ENCODE results near the gene PREP. TPM values are rescaled to one million over a fixed set of nuclear protein-coding genes. Genes with fewer than 3 reads are reported as not detected.

The PREP gene
- 10 to 100 TPM; 22.2 to 46.7 (median 32.1) TPM for total RNA-seq
- 10 to 100 TPM; 40.0 to 51.1 TPM for polyA plus RNA-seq
- total RNA-seq: 27.5 reads per million, percentile 58 among the genes with 10 or more reads in this experiment

DNA sequence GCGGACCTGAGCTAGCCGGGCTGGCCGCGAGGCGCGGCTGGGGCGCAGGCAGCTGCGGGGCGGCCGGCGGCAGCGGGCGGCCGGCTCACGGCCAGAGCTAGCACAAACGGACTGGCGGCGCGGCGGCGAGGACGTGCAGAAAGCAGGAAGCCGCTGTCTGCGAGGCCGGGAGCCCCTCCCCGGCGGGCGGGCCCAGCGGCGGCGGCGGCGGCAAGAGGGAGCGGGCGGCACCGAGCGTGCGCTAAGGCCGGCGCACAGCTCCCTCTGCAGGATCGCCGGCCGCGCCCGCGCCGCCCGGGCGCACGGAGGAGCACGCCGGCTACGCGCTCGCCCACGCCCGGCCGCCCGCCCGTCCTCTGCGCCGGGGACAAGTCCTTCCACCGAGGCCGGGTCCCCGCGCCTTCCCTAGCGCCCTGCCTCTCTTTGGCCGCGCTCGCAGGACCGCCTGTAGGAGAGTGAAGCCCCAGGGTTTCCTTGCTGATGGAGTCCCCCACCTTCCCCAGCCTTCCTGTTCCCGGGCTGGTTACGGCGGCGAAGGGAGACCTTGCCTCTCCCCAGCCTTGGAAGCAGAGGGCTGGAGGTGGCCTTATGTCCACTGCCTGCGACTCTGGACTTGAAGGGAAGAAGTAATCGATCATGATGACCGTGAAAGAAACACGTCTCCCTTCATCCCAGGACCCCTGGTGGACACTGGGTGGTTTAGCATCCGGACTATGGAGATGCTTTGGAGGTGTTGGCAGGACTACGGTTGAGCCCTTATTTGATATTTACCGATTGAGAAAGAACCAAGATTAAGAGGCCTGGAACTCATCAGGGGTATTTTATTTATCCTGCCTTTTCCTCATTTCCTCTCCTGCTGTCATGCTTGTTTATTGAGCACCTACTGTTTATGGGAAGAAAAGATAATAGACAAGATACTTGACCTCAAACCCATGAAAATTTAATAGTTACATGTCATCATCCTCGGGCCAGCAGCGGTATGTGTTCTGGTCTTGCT is at the start of gene PREP:
Gene PREP, minus strand, starts transcription at position 144 of the 997 bp plus-strand sequence. CDS start 191 bp downstream, outside the sequence.
- ATAC-seq (peak; percentile 96), DNase-seq (peak; percentile 64 to 90 (median 81))
- intact Hi-C loops (cut with micrococcal nuclease): loop anchor here (1.0 to 10.0 kb wide), 17 partner anchors 34 to 1625 kb away; partner anchors contain the start of genes ATG5 (in 2 of the 2), HACE1 (in 2 of the 2), MTRES1 (in 1 of the 2) and QRSL1 (in 1 of the 2)
- peak within 1 kb of the TSS; percentile 83 for H3K4me3 ChIP-seq (ENCODE audit: low read length)
- ChIA-PET CTCF (interaction anchor here (0.7 to 2.4 kb wide), 3 partner anchors 40 to 362 kb away, joined by 3 to 7 read pairs (median 3); no protein-coding TSS in a partner anchor), POLR2A (interaction anchor here (1.2 kb wide), 1 partner anchor 9 kb away, joined by 3 read pairs; no protein-coding TSS in a partner anchor)
- H3K36me3 ChIP-seq (ENCODE audit: control insufficient read depth in 2 of 3, insufficient read depth in 3 of 3, low read length in 3 of 3): peaks cover 0 to 4% (median 0%) of the 10 kb centered on the region in 3 experiments
- Mint-ChIP-seq H3K4me3 (peak within 1 kb of the TSS; percentile 92 to 98 (median 94)), H3K4me1 (peaks cover 43 to 58% (median 54%) of the 10 kb centered on the region in 7 donors), H3K27me3 (peaks cover 0 to 18% (median 14%) of the 10 kb centered on the region in 5 donors), H3K36me3 (peaks cover 0 to 8% (median 0%) of the 10 kb centered on the region in 5 donors), H3K27ac (peak within 1 kb of the TSS; percentile 45 to 92 (median 76)), H3K9me3 (no peaks in the 10 kb centered on the region)
- peaks cover 27 to 28% of the 10 kb centered on the region in 2 donors for H3K4me1 ChIP-seq (ENCODE audit: control insufficient read depth in 2 of 2, insufficient read depth in 2 of 2, low read length in 2 of 2)
- no peaks in the 10 kb centered on the region for H3K27me3 ChIP-seq (ENCODE audit: control insufficient read depth in 2 of 2, insufficient read depth in 2 of 2, low read length in 2 of 2)
- no peaks in the 10 kb centered on the region for H3K9me3 ChIP-seq (ENCODE audit: control insufficient read depth in 2 of 3, low read length in 3 of 3)
- peak within 1 kb of the TSS; percentile 66 for H3K27ac ChIP-seq (ENCODE audit: low read depth, low read length)

DNA sequence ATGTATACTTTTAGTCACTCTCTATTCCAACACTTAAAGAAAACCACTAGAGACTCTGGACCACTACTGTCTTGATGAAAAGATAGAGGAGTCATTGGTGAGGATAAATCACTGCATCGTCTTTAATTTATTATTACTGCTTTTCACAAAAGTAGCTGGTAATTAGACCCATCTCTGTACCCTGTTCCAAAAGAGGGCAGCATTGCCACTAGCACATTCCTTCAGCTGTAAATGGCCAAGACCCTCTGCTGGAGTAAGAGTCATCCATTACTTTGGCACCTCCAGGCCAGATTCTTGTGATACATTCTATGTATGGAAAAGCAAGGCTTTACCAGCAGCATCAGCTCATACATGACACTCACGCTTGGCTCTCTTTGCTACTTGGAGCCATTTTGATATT is 49.5 kb upstream of the PREP start:
- Histone ChIP-seq H3K9me3 (ENCODE audit: control insufficient read depth in 2 of 3, low read length in 3 of 3) (no peaks in the 10 kb centered on the region), H3K36me3 (ENCODE audit: control insufficient read depth in 2 of 3, insufficient read depth in 3 of 3, low read length in 3 of 3) (no peaks in the 10 kb centered on the region), H3K4me3 (ENCODE audit: low read length) (no peak overlapping the region), H3K4me1 (ENCODE audit: control insufficient read depth in 2 of 2, insufficient read depth in 2 of 2, low read length in 2 of 2) (peaks cover 6 to 29% of the 10 kb centered on the region in 2 donors), H3K27me3 (ENCODE audit: control insufficient read depth in 2 of 2, insufficient read depth in 2 of 2, low read length in 2 of 2) (no peaks in the 10 kb centered on the region), H3K27ac (ENCODE audit: low read depth, low read length) (no peak overlapping the region)
- CTCF ChIA-PET: interaction anchor here (0.6 kb wide), 1 partner anchor 240 kb away, joined by 8 read pairs; no protein-coding TSS in a partner anchor
- ATAC-seq (no peak), DNase-seq (no peak)
- Mint-ChIP-seq H3K9me3 (peaks cover 0 to 8% (median 2%) of the 10 kb centered on the region in 11 donors), H3K4me3 (no peak overlapping the region), H3K27ac (no peak overlapping the region), H3K36me3 (no peaks in the 10 kb centered on the region), H3K4me1 (peaks cover 8 to 18% (median 17%) of the 10 kb centered on the region in 7 donors), H3K27me3 (peaks cover 0 to 25% (median 8%) of the 10 kb centered on the region in 5 donors)
- intact Hi-C loops (cut with micrococcal nuclease): no loop called here
- POLR2A ChIA-PET: no interaction called here

- no peak overlapping the region for H3K27ac ChIP-seq (ENCODE audit: low read depth, low read length)
- Mint-ChIP-seq H3K27ac (no peak overlapping the region), H3K4me1 (peaks cover 8 to 18% (median 17%) of the 10 kb centered on the region in 7 donors), H3K9me3 (peaks cover 0 to 7% (median 2%) of the 10 kb centered on the region in 11 donors), H3K36me3 (no peaks in the 10 kb centered on the region), H3K27me3 (peaks cover 6 to 32% (median 9%) of the 10 kb centered on the region in 5 donors), H3K4me3 (no peak overlapping the region)
- intact Hi-C loops (cut with micrococcal nuclease): no loop called here
- DNase-seq (no peak), ATAC-seq (no peak)
- CTCF ChIA-PET: interaction anchor here (0.6 kb wide), 1 partner anchor 991 kb away, joined by 3 read pairs; no protein-coding TSS in a partner anchor
- peaks cover 6 to 14% of the 10 kb centered on the region in 2 donors for H3K4me1 ChIP-seq (ENCODE audit: control insufficient read depth in 2 of 2, insufficient read depth in 2 of 2, low read length in 2 of 2)
- H3K36me3 ChIP-seq (ENCODE audit: control insufficient read depth in 2 of 3, insufficient read depth in 3 of 3, low read length in 3 of 3): no peaks in the 10 kb centered on the region
- H3K4me3 ChIP-seq (ENCODE audit: low read length): no peak overlapping the region
- H3K27me3 ChIP-seq (ENCODE audit: control insufficient read depth in 2 of 2, insufficient read depth in 2 of 2, low read length in 2 of 2): no peaks in the 10 kb centered on the region
- POLR2A ChIA-PET: no interaction called here
- H3K9me3 ChIP-seq (ENCODE audit: control insufficient read depth in 2 of 3, low read length in 3 of 3): no peaks in the 10 kb centered on the region
Observed at GRCh38 chr6:105449756-105450390, 47.0 kb upstream of the PREP start.

DNA sequence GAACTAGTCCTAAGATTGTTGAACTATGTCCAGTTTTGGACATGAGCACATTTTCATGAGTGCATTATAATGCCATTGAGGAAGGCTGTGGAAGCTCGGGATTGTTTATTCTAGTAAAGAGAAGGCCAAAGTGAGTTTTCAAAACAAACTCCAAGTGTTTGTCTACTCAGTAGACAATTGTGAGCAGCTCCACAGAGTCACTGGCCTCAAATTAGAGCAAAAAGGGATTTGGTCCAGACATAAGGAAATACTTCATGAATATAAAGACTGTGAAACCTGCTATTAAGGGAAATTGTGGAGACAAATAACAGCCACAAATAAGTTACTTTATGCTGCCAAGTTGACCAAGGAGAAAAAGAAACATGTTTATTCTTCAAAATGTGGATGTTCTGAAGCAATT is 42.6 kb upstream of the PREP start:
- Histone ChIP-seq H3K4me3 (ENCODE audit: low read length) (no peak overlapping the region), H3K27ac (ENCODE audit: low read depth, low read length) (no peak overlapping the region), H3K36me3 (ENCODE audit: control insufficient read depth in 2 of 3, insufficient read depth in 3 of 3, low read length in 3 of 3) (no peaks in the 10 kb centered on the region), H3K9me3 (ENCODE audit: control insufficient read depth in 2 of 3, low read length in 3 of 3) (no peaks in the 10 kb centered on the region), H3K27me3 (ENCODE audit: control insufficient read depth in 2 of 2, insufficient read depth in 2 of 2, low read length in 2 of 2) (no peaks in the 10 kb centered on the region), H3K4me1 (ENCODE audit: control insufficient read depth in 2 of 2, insufficient read depth in 2 of 2, low read length in 2 of 2) (no peaks in the 10 kb centered on the region)
- Mint-ChIP-seq H3K9me3 (peaks cover 0 to 6% (median 0%) of the 10 kb centered on the region in 11 donors), H3K4me3 (no peak overlapping the region), H3K4me1 (no peaks in the 10 kb centered on the region), H3K27me3 (peaks cover 6 to 38% (median 12%) of the 10 kb centered on the region in 5 donors), H3K27ac (no peak overlapping the region), H3K36me3 (no peaks in the 10 kb centered on the region)
- CTCF ChIA-PET: no interaction called here
- ATAC-seq: no peak
- POLR2A ChIA-PET: no interaction called here
- intact Hi-C loops (cut with micrococcal nuclease): no loop called here
- no peak for DNase-seq

DNA sequence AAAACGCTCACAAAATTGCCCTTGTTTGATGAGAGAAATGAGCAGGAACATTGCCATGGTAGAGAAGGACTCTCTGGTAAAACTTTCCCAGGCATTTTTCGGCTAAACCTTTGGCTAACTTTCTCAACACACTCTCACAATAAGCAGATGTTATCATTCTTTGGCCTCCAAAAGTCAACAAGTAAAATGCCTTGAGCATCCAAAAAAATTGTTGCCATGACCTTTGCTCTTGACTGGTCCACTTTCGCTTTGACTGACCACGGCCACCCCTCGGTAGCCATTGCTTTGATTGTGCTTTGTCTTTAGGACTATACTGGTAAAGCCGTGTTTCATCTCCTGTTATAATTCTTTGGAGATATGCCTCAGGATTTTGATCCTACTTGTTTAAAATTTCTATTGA is 41.1 kb upstream of the PREP start:
- no peak for DNase-seq
- Histone ChIP-seq H3K27ac (ENCODE audit: low read depth, low read length) (no peak overlapping the region), H3K9me3 (ENCODE audit: control insufficient read depth in 2 of 3, low read length in 3 of 3) (no peaks in the 10 kb centered on the region), H3K27me3 (ENCODE audit: control insufficient read depth in 2 of 2, insufficient read depth in 2 of 2, low read length in 2 of 2) (no peaks in the 10 kb centered on the region), H3K36me3 (ENCODE audit: control insufficient read depth in 2 of 3, insufficient read depth in 3 of 3, low read length in 3 of 3) (no peaks in the 10 kb centered on the region), H3K4me1 (ENCODE audit: control insufficient read depth in 2 of 2, insufficient read depth in 2 of 2, low read length in 2 of 2) (no peaks in the 10 kb centered on the region), H3K4me3 (ENCODE audit: low read length) (no peak overlapping the region)
- POLR2A ChIA-PET: no interaction called here
- Mint-ChIP-seq H3K36me3 (no peaks in the 10 kb centered on the region), H3K27me3 (peaks cover 10 to 43% (median 12%) of the 10 kb centered on the region in 5 donors), H3K4me3 (no peak overlapping the region), H3K27ac (no peak overlapping the region), H3K4me1 (no peaks in the 10 kb centered on the region), H3K9me3 (peaks cover 0 to 6% (median 0%) of the 10 kb centered on the region in 11 donors)
- CTCF ChIA-PET: no interaction called here
- intact Hi-C loops (cut with micrococcal nuclease): no loop called here
- no peak for ATAC-seq

DNA sequence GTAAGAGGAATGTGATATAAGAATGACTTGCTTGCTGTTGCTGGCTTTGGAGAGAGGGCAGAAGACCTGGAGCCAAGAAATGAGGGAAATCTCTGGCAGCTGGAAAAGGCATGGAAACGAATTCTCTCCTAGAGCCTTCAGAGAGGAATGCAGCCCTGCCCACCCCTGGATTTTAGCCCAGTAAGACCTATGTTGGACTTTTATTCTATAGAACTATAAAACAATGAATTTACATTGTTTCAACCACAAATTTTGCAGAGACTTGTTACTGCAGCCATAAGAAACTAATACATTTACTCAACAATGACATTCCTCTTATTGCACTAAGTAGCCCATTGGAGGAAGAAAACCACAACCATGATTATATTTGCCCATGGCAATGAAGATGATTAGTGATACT is 39.5 kb upstream of the PREP start:
- Mint-ChIP-seq H3K36me3 (no peaks in the 10 kb centered on the region), H3K27me3 (peaks cover 9 to 46% (median 10%) of the 10 kb centered on the region in 5 donors), H3K9me3 (peaks cover 0 to 6% (median 0%) of the 10 kb centered on the region in 11 donors), H3K4me3 (no peak overlapping the region), H3K4me1 (no peaks in the 10 kb centered on the region), H3K27ac (no peak overlapping the region)
- Histone ChIP-seq H3K9me3 (ENCODE audit: control insufficient read depth in 2 of 3, low read length in 3 of 3) (no peaks in the 10 kb centered on the region), H3K27ac (ENCODE audit: low read depth, low read length) (no peak overlapping the region), H3K27me3 (ENCODE audit: control insufficient read depth in 2 of 2, insufficient read depth in 2 of 2, low read length in 2 of 2) (no peaks in the 10 kb centered on the region), H3K4me1 (ENCODE audit: control insufficient read depth in 2 of 2, insufficient read depth in 2 of 2, low read length in 2 of 2) (no peaks in the 10 kb centered on the region), H3K36me3 (ENCODE audit: control insufficient read depth in 2 of 3, insufficient read depth in 3 of 3, low read length in 3 of 3) (no peaks in the 10 kb centered on the region), H3K4me3 (ENCODE audit: low read length) (no peak overlapping the region)
- ChIA-PET CTCF (no interaction called here), POLR2A (interaction anchor here (0.6 kb wide), 1 partner anchor 1367 kb away, joined by 4 read pairs; no protein-coding TSS in a partner anchor)
- DNase-seq (no peak), ATAC-seq (no peak)
- intact Hi-C loops (cut with micrococcal nuclease): no loop called here
